Measurements from ENCODE around the gene CEP112. TPM values are rescaled to one million over a fixed set of nuclear protein-coding genes. Genes with fewer than 3 reads are reported as not detected.
A peak's percentile ranks its signal among the peaks of the same experiment; 100 is the strongest.

The CEP112 gene
- total and polyA plus RNA-seq, 2 of the 4 experiments (the other 2 are of a cell fraction) = 2.5 to 5.6 TPM

GRCh38 chr17:65629234-65629690 is 562.7 kb downstream of the CEP112 start:
- H2BK120ac ChIP-seq (ENCODE audit: low read depth, low read length) = no peak overlapping the region
- H4K91ac ChIP-seq (ENCODE audit: insufficient read depth, low read depth, low read length) = no peak overlapping the region
- H3K79me1 ChIP-seq (ENCODE audit: low read depth in 1 of 2, low read length in 2 of 2) = no peaks in the 10 kb centered on the region
- H3K36me3 ChIP-seq (ENCODE audit: control insufficient read depth, insufficient read depth, low read length) = no peaks in the 10 kb centered on the region
- H3K4ac ChIP-seq (ENCODE audit: low read depth, low read length) = no peak overlapping the region
- H3K14ac ChIP-seq (replicated peaks; ENCODE audit: low read depth, low read length) = no peak overlapping the region
- H4K5ac ChIP-seq (ENCODE audit: low read depth, low read length) = no peak overlapping the region
- H3K9me1 ChIP-seq (ENCODE audit: insufficient read depth, low read length) = no peaks in the 10 kb centered on the region
- dilution Hi-C loops (cut with HindIII; ENCODE audit: low sequenced_read_pairs, unreplicated experiment) = no loop called here
- no TSS peak for BruUV-seq (replicated peaks)
- peaks cover 3% of the 10 kb centered on the region; the same call in 1 of the 2 replicates for H4K20me1 ChIP-seq (ENCODE audit: insufficient read depth, low read length)
- no peak overlapping the region for H2BK5ac ChIP-seq (ENCODE audit: low read depth, low read length, poor library complexity, severe bottlenecking)
- TF ChIP-seq RAD21 (IDR thresholded peaks at IDR 0.05; ENCODE audit: low read length) = no peak
- no peak for TF ChIP-seq FOS (IDR thresholded peaks at IDR 0.05; ENCODE audit: low read depth, low read length)
- no peak for TF ChIP-seq USF2 (IDR thresholded peaks at IDR 0.05; ENCODE audit: low read depth, low read length)
- no peak for TF ChIP-seq MAFK (IDR thresholded peaks at IDR 0.05; ENCODE audit: low read depth, low read length)
- TF ChIP-seq MXI1 (IDR thresholded peaks at IDR 0.05; ENCODE audit: borderline replicate concordance, low read depth, low read length) = no peak
- intact Hi-C loops (cut with micrococcal nuclease) = no loop called here
- H2BK20ac ChIP-seq (ENCODE audit: low read depth, low read length) = no peak overlapping the region
- H3K56ac ChIP-seq (ENCODE audit: extremely low read depth, insufficient read depth, low read length) = no peak overlapping the region
- DNase-seq (peak; percentile 13), ATAC-seq (ENCODE audit: low read depth) (no peak)
- H3K23ac ChIP-seq (ENCODE audit: low read depth, low read length) = no peak overlapping the region
- no peaks in the 10 kb centered on the region for H3K9me3 ChIP-seq (ENCODE audit: control insufficient read depth, insufficient read depth, low read length)
- H3K4me3 ChIP-seq (ENCODE audit: insufficient read depth, low read depth, low read length) = no peak overlapping the region
- H3K18ac ChIP-seq (ENCODE audit: low read depth, low read length) = no peak overlapping the region
- H3K27ac ChIP-seq (ENCODE audit: insufficient read depth, low read length) = no peak overlapping the region
- H3K4me2 ChIP-seq (ENCODE audit: low read depth, low read length) = no peak overlapping the region
- ChIA-PET CTCF (no interaction called here), POLR2A (ENCODE audit: unreplicated experiment) (no interaction called here)
- peak overlapping the region; percentile 23; the same call in 1 of the 2 replicates for H2AK5ac ChIP-seq (ENCODE audit: low read depth, low read length)
- H3K27me3 ChIP-seq (ENCODE audit: control insufficient read depth, insufficient read depth, low read length) = peaks cover 11% of the 10 kb centered on the region
- whole genome bisulfite sequencing, 2 experiments (ENCODE audit: extremely low coverage in 2 of 2, insufficient read length in 1 of 2) = no CpG with 5 or more reads among the region's 5 CpGs
- in situ Hi-C loops (cut with MboI; ENCODE audit: low sequenced_read_pairs) = no loop called here
- H4K8ac ChIP-seq (ENCODE audit: low read depth in 2 of 2, low read length in 2 of 2) = no peak overlapping the region
- H3K9ac ChIP-seq (ENCODE audit: low read depth, low read length) = no peak overlapping the region
- H2BK15ac ChIP-seq (ENCODE audit: low read depth, low read length) = no peak overlapping the region
- H2AFZ ChIP-seq (replicated peaks; ENCODE audit: low read length, poor library complexity) = no peak overlapping the region
- no peak overlapping the region for H2AK9ac ChIP-seq (replicated peaks; ENCODE audit: low read depth, low read length, poor library complexity)
- peaks cover 2% of the 10 kb centered on the region; the same call in 1 of the 2 replicates for H3K4me1 ChIP-seq (ENCODE audit: control insufficient read depth, insufficient read depth, low read length)

All from IMR-90 (cell line).